Vagina (tissue), 2 donors: Measurements from ENCODE around the gene DAPP1. TPM values are rescaled to one million over a fixed set of nuclear protein-coding genes. Genes with fewer than 3 reads are reported as not detected.

ENCODE experiments used
- DNase-seq, 2 donors: peaks; one replicate each; pipeline ENCODE4 v3.0.0-alpha.2; 2017; ENCODE audit errors: extremely low spot score in 2 of 2
- H3K27ac ChIP-seq: fragments of 200-600 bp; sonication (generic); one replicate; pipeline ENCODE4 v1.5.1; 2019
- H3K27me3 ChIP-seq: fragments of 200-600 bp; sonication (generic); one replicate; pipeline ENCODE4 v1.5.1; 2019
- H3K36me3 ChIP-seq, 2 donors: fragments of 200-600 bp; sonication (generic); one replicate each; pipeline ENCODE4 v1.5.1; 2017 to 2019
- H3K4me1 ChIP-seq: fragments of 200-600 bp; sonication (generic); one replicate; pipeline ENCODE4 v1.5.1; 2019
- H3K4me3 ChIP-seq, 2 donors: fragments of 200-600 bp; sonication (generic); 1 replicate in 1 of 2; 2 replicates in 1 of 2; pipeline ENCODE4 v1.5.1; 2016 to 2019
- H3K9me3 ChIP-seq: fragments of 200-600 bp; sonication (generic); one replicate; pipeline ENCODE4 v1.5.1; 2019
- POLR2A ChIP-seq, 2 donors: fragments of 450-650 bp; IDR thresholded peaks; one replicate each; pipeline ENCODE4 v1.6.1; 2017; ENCODE audit warnings: antibody characterized with exemption in 2 of 2, mild to moderate bottlenecking in 2 of 2, moderate library complexity in 2 of 2
- POLR2AphosphoS5 ChIP-seq, 2 donors: sonication (generic); formaldehyde crosslinking; IDR thresholded peaks; one replicate each; pipeline ENCODE4 v1.9.0; 2017; ENCODE audit warnings: antibody characterized with exemption in 2 of 2, mild to moderate bottlenecking in 2 of 2, low read depth in 1 of 2; ENCODE audit not compliant: insufficient read depth in 1 of 2
- intact Hi-C: fragments of 100-400 bp; cut with DNase I; formaldehyde crosslinking; loops from one replicate; pipeline ENCODE4 v1.15.1; 2023
- total RNA-seq: library from RNA; depleted of rRNA; stranded (reverse); fragments of >200 nt; gene quantifications from one replicate; pipeline ENCODE4 v1.2.3, GENCODE V29; 2016
- TF ChIP-seq, protein P1 (sequence below), 3 experiments: fragments of 450-650 bp in 2 of 3; fragments of 200-600 bp in 1 of 3; sonication (generic) in 1 of 3; IDR thresholded peaks; one replicate each; pipeline ENCODE4 v1.5.1; 2017 to 2019; ENCODE audit warnings: antibody characterized with exemption in 3 of 3, mild to moderate bottlenecking in 2 of 3, moderate library complexity in 2 of 3

DAPP1 gene
- total RNA-seq, 1 donor from 2014 or later: 22.6 TPM

DNA sequence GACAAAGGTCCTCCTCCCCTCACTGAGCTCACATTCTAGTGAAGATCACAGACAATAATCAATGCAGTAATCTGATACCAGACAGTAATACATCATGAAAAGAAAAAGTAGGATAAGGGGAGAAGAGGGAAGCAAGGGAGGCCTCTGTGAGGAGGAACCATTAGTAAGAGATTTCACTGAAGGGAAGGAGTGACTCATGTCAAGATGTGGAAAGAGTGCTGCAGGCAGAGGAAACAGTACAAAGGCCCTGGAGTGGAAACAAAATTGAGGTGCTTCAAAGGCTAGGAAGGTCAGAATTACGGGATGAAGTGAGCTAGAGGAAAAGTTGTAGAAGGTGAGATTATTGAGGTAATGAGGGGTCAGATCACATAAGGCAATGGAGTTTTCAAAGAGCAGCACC lies 39.5 kb downstream of the DAPP1 start:
- intact Hi-C loops: no loop called here
- Histone ChIP-seq H3K36me3 (no peaks in the 10 kb centered on the region), H3K27me3 (no peaks in the 10 kb centered on the region), H3K27ac (no peak overlapping the region), H3K4me1 (no peaks in the 10 kb centered on the region), H3K4me3 (no peak overlapping the region), H3K9me3 (no peaks in the 10 kb centered on the region)
- no peak for TF ChIP-seq POLR2A (IDR thresholded peaks at IDR 0.05)
- TF ChIP-seq POLR2AphosphoS5 (IDR thresholded peaks at IDR 0.05; ENCODE audit: insufficient read depth in 1 of 2, low read depth in 1 of 2): no peak
- TF ChIP-seq, protein P1, sequence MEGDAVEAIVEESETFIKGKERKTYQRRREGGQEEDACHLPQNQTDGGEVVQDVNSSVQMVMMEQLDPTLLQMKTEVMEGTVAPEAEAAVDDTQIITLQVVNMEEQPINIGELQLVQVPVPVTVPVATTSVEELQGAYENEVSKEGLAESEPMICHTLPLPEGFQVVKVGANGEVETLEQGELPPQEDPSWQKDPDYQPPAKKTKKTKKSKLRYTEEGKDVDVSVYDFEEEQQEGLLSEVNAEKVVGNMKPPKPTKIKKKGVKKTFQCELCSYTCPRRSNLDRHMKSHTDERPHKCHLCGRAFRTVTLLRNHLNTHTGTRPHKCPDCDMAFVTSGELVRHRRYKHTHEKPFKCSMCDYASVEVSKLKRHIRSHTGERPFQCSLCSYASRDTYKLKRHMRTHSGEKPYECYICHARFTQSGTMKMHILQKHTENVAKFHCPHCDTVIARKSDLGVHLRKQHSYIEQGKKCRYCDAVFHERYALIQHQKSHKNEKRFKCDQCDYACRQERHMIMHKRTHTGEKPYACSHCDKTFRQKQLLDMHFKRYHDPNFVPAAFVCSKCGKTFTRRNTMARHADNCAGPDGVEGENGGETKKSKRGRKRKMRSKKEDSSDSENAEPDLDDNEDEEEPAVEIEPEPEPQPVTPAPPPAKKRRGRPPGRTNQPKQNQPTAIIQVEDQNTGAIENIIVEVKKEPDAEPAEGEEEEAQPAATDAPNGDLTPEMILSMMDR (IDR thresholded peaks at IDR 0.05): no peak
- DNase-seq: no peak

DNA sequence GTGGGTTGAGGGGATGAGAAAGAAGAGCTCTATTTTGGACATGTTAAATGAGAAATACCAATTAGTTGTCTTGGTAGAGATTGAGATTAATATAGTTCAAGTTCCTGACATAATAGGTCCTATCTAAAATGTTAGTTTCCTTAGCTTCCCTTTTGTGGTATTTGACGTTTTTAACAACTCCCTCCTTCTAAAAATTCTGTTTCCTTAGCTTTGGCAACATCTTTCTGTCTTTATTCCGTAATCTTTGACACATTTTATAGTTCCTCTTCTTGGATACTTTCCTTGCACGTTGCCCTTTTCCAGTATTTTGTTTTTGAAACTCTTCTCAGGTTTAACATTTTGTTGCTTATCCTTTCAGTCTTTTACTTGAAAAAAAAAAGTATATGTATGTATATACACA lies 40.7 kb downstream of the DAPP1 start:
- H3K4me1 ChIP-seq: no peaks in the 10 kb centered on the region
- no peak overlapping the region for H3K4me3 ChIP-seq
- no peaks in the 10 kb centered on the region for H3K27me3 ChIP-seq
- no peak overlapping the region for H3K27ac ChIP-seq
- intact Hi-C loops: no loop called here
- H3K36me3 ChIP-seq: no peaks in the 10 kb centered on the region
- H3K9me3 ChIP-seq: no peaks in the 10 kb centered on the region
- no peak for DNase-seq
- TF ChIP-seq POLR2A (IDR thresholded peaks at IDR 0.05): no peak
- TF ChIP-seq POLR2AphosphoS5 (IDR thresholded peaks at IDR 0.05; ENCODE audit: insufficient read depth in 1 of 2, low read depth in 1 of 2): no peak
- TF ChIP-seq, protein P1 (IDR thresholded peaks at IDR 0.05): no peak

- H3K36me3 ChIP-seq: no peaks in the 10 kb centered on the region
- TF ChIP-seq, protein P1 (IDR thresholded peaks at IDR 0.05): no peak
- TF ChIP-seq POLR2AphosphoS5 (IDR thresholded peaks at IDR 0.05; ENCODE audit: insufficient read depth in 1 of 2, low read depth in 1 of 2) (no peak), POLR2A (IDR thresholded peaks at IDR 0.05) (no peak)
- H3K4me1 ChIP-seq: no peaks in the 10 kb centered on the region
- DNase-seq: no peak
- H3K27ac ChIP-seq: no peak overlapping the region
- intact Hi-C loops: no loop called here
- no peaks in the 10 kb centered on the region for H3K9me3 ChIP-seq
- no peak overlapping the region for H3K4me3 ChIP-seq
- H3K27me3 ChIP-seq: no peaks in the 10 kb centered on the region
Measured at GRCh38 chr4:99859618-99860017, 43.0 kb downstream of the DAPP1 start.

GRCh38 chr4:99860521-99860920 lies 43.9 kb downstream of the DAPP1 start:
- Histone ChIP-seq H3K4me1 (no peaks in the 10 kb centered on the region), H3K36me3 (no peaks in the 10 kb centered on the region), H3K4me3 (no peak overlapping the region), H3K27ac (no peak overlapping the region), H3K27me3 (no peaks in the 10 kb centered on the region), H3K9me3 (no peaks in the 10 kb centered on the region)
- intact Hi-C loops: no loop called here
- TF ChIP-seq POLR2A (IDR thresholded peaks at IDR 0.05) (no peak), POLR2AphosphoS5 (IDR thresholded peaks at IDR 0.05; ENCODE audit: insufficient read depth in 1 of 2, low read depth in 1 of 2) (no peak)
- DNase-seq: no peak

DNA sequence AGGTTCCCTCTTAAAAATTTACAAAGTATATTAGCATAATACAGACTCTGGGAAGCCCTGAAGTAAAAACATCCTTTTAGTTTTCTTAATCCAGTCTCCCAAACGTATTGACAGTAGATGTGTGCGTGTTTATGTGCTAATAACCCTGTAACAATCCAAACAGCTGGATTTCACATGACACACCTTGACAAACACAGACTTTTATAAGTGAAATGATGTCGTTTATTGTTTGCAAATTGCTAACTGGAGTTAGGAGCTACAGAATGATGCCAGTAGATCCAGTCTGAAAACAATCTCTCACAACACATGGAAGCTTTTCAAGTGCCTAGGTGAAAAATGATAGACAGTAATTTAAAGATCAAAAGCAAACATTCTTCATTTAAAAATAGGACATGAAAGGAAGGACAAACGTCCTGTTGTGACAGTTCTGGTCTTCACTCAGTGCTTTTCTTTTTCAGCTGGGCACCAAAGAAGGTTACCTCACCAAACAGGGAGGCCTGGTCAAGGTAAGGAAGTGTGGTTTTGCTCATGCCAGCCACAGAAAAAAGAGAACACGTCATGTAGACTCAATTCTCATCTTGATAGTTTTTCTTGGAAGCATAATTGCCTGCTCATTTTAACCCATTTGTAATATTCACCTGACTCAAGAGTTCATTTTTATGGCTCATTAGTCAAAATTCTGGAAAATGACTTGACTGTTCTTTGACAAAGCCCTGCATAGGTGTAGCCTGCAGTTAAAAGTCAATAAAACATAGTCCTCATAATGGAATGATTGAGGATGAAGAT lies 44.7 kb downstream of the DAPP1 start:
- H3K36me3 ChIP-seq: no peaks in the 10 kb centered on the region
- TF ChIP-seq, protein P1 (IDR thresholded peaks at IDR 0.05): no peak
- TF ChIP-seq POLR2AphosphoS5 (IDR thresholded peaks at IDR 0.05; ENCODE audit: insufficient read depth in 1 of 2, low read depth in 1 of 2) (no peak), POLR2A (IDR thresholded peaks at IDR 0.05) (no peak)
- intact Hi-C loops: no loop called here
- no peaks in the 10 kb centered on the region for H3K9me3 ChIP-seq
- no peaks in the 10 kb centered on the region for H3K27me3 ChIP-seq
- H3K4me3 ChIP-seq: no peak overlapping the region
- no peaks in the 10 kb centered on the region for H3K4me1 ChIP-seq
- no peak overlapping the region for H3K27ac ChIP-seq
- no peak for DNase-seq
